HCT116 (cell line): Measurements from ENCODE around the gene VIPR2. TPM values are rescaled to one million over a fixed set of nuclear protein-coding genes. Genes with fewer than 3 reads are reported as not detected.

ENCODE experiments used
- ATAC-seq: fragments of 200-7000 bp; cut with Tn5 transposase; 2 replicates; pipeline ENCODE4 v1.9.1; 2020; ENCODE audit warnings: mild to moderate bottlenecking, moderate library complexity
- BruUV-seq: library from RNA; stranded (reverse); fragments of 400-500 nt; replicated peaks from 2 replicates; lab custom pipeline; 2021; lab: Mats Ljungman, UMichigan
- CTCF ChIA-PET: fragments of 300-600 bp; sonication (Branson Sonifier 250); formaldehyde crosslinking; loops from one replicate; lab custom pipeline; 2021; ENCODE audit warnings: antibody characterized with exemption; lab: Charles Lee
- POLR2A ChIA-PET: fragments of 300-600, 350-600 bp; sonication (Branson Sonifier 250); formaldehyde crosslinking; loops from one replicate; lab custom pipeline; 2021; ENCODE audit warnings: antibody characterized with exemption; lab: Charles Lee
- RAD21 ChIA-PET, 2 experiments: fragments of 300-600 bp; sonication (Branson Sonifier 250); formaldehyde crosslinking; loops; one replicate each; lab custom pipeline; 2023; ENCODE audit warnings: low total read pairs in 2 of 2; ENCODE audit not compliant: uncharacterized antibody in 2 of 2, unreplicated experiment in 2 of 2, low non-redundant PET in 1 of 2; lab: Charles Lee
- DNase-seq: peaks from one replicate; pipeline ENCODE4 v3.0.0-alpha.2; 2010; ENCODE audit warnings: low read depth, low spot score
- H2AFZ ChIP-seq: fragments of 200-600 bp; shearing (Covaris generic), sonication (generic); 2 replicates; pipeline ENCODE4 v1.6.1; 2017; ENCODE audit warnings: low read depth, mixed run types, mixed read lengths, antibody characterized with exemption, low read length; ENCODE audit not compliant: poor library complexity, severe bottlenecking
- H3K27ac ChIP-seq: 2 replicates; pipeline ENCODE4 v1.5.1; 2012; ENCODE audit warnings: low read depth, low read length
- H3K27me3 ChIP-seq: fragments of 200-600 bp; sonication (generic); 2 replicates; pipeline ENCODE4 v1.6.1; 2016; ENCODE audit warnings: mixed run types, low read length, mixed read lengths; ENCODE audit not compliant: insufficient read depth
- H3K36me3 ChIP-seq, 2 experiments: fragments of 200-500 bp in 1 of 2; fragments of 200-600 bp in 1 of 2; sonication (Bioruptor generic) in 1 of 2; sonication (generic) in 1 of 2; 2 replicates each; pipeline versions ENCODE4 v1.5.1 to v1.6.1; 2014 to 2016; ENCODE audit warnings: low read length in 2 of 2, inconsistent platforms in 1 of 2, mixed read lengths in 1 of 2, mixed run types in 1 of 2; ENCODE audit not compliant: insufficient read depth in 2 of 2, control insufficient read depth in 1 of 2
- H3K4me1 ChIP-seq, 2 experiments: fragments of 200-600 bp in 1 of 2; sonication (generic) in 1 of 2; 2 replicates each; pipeline versions ENCODE4 v1.5.1 to v1.6.1; 2012 to 2017; ENCODE audit warnings: low read length in 2 of 2, inconsistent platforms in 1 of 2, mild to moderate bottlenecking in 1 of 2, mixed read lengths in 1 of 2, mixed run types in 1 of 2, moderate library complexity in 1 of 2; ENCODE audit not compliant: insufficient read depth in 2 of 2, control insufficient read depth in 1 of 2
- H3K4me2 ChIP-seq: fragments of 200-600 bp; sonication (generic); 2 replicates; pipeline ENCODE4 v1.6.1; 2017; ENCODE audit warnings: mixed run types, low read length, mixed read lengths
- H3K4me3 ChIP-seq, 2 experiments: fragments of 200-600 bp in 1 of 2; sonication (generic) in 1 of 2; replicated peaks in 1 of 2; 2 replicates each; pipeline ENCODE4 v1.5.1; 2011 to 2016; ENCODE audit warnings: low read length in 2 of 2, control low read depth in 1 of 2, low read depth in 1 of 2, mild to moderate bottlenecking in 1 of 2, mixed read lengths in 1 of 2, mixed run types in 1 of 2
- H3K79me2 ChIP-seq: fragments of 200-600 bp; sonication (generic); 2 replicates; pipeline ENCODE4 v1.6.1; 2017; ENCODE audit warnings: mild to moderate bottlenecking, mixed run types, low read length, moderate library complexity, mixed read lengths; ENCODE audit not compliant: insufficient read depth
- H3K9ac ChIP-seq: fragments of 200-600 bp; sonication (generic); 2 replicates; pipeline ENCODE4 v1.6.1; 2016; ENCODE audit warnings: low read length, mixed read lengths
- H3K9me2 ChIP-seq: fragments of 200-600 bp; sonication (generic), shearing (Covaris generic); 2 replicates; pipeline ENCODE4 v1.6.1; 2017; ENCODE audit warnings: mixed run types, mild to moderate bottlenecking, moderate library complexity; ENCODE audit not compliant: insufficient read depth
- H3K9me3 ChIP-seq, 2 experiments: fragments of 200-500 bp in 1 of 2; fragments of 200-600 bp in 1 of 2; sonication (Bioruptor generic) in 1 of 2; sonication (generic) in 1 of 2; 2 replicates each; pipeline ENCODE4 v1.6.1; 2014 to 2017; ENCODE audit warnings: low read length in 2 of 2, mixed read lengths in 2 of 2, inconsistent platforms in 1 of 2, low read depth in 1 of 2, mild to moderate bottlenecking in 1 of 2, mixed run types in 1 of 2, moderate library complexity in 1 of 2; ENCODE audit not compliant: control insufficient read depth in 1 of 2, insufficient read depth in 1 of 2
- H4K20me1 ChIP-seq: fragments of 200-600 bp; sonication (generic), shearing (Covaris generic); 2 replicates; pipeline ENCODE4 v1.6.1; 2017; ENCODE audit warnings: mixed run types, mild to moderate bottlenecking, moderate library complexity; ENCODE audit not compliant: insufficient read depth
- CEBPB ChIP-seq: IDR thresholded peaks from 2 replicates; pipeline ENCODE4 v1.6.1; 2012; ENCODE audit warnings: low read depth
- ELF1 ChIP-seq: IDR thresholded peaks from 2 replicates; pipeline ENCODE4 v1.6.1; 2012; ENCODE audit warnings: low read depth, borderline replicate concordance
- POLR2A ChIP-seq: IDR thresholded peaks from 2 replicates; pipeline ENCODE4 v1.7.0; 2011; ENCODE audit warnings: borderline replicate concordance; ENCODE audit not compliant: insufficient read depth, insufficient read length; ENCODE audit errors: extremely low read depth
- POLR2AphosphoS5 ChIP-seq: IDR thresholded peaks from 2 replicates; pipeline ENCODE4 v1.6.1; 2011; ENCODE audit warnings: mild to moderate bottlenecking, low read depth, low read length, moderate library complexity
- RAD21 ChIP-seq: IDR thresholded peaks from 2 replicates; pipeline ENCODE4 v1.6.1; 2012; ENCODE audit warnings: low read depth, mild to moderate bottlenecking
- REST ChIP-seq: IDR thresholded peaks from 2 replicates; pipeline ENCODE4 v1.6.1; 2012; ENCODE audit warnings: low read depth
- ZBTB33 ChIP-seq: IDR thresholded peaks from 2 replicates; pipeline ENCODE4 v1.6.1; 2011; ENCODE audit warnings: mild to moderate bottlenecking, low read length, moderate library complexity; ENCODE audit not compliant: insufficient replicate concordance; ENCODE audit errors: extremely low read depth
- ZFX ChIP-seq: fragments of 450-650 bp; IDR thresholded peaks from 2 replicates; pipeline ENCODE4 v1.6.1; 2017
- ZNF274 ChIP-seq: fragments of 200-500 bp; sonication (Bioruptor generic); IDR thresholded peaks from 2 replicates; pipeline ENCODE4 v1.6.1; 2014; ENCODE audit warnings: mild to moderate bottlenecking, low read depth, low read length, inconsistent platforms
- intact Hi-C: fragments of 100-400 bp; cut with micrococcal nuclease; formaldehyde crosslinking; loops from 2 replicates; pipeline ENCODE4 v1.10.0; 2022
- total RNA-seq: library from RNA; stranded (reverse); gene quantifications from one replicate; pipeline ENCODE4 v1.2.1, GENCODE V29; 2021; ENCODE audit not compliant: unreplicated experiment

The VIPR2 gene
- total RNA-seq, 1 experiment from 2014 or later, result 0.10 TPM

GRCh38 chr7:158997471-158997870 is 147.2 kb downstream of the VIPR2 start:
- Histone ChIP-seq H3K79me2 (no peaks in the 10 kb centered on the region), H3K9me3 (no peaks in the 10 kb centered on the region), H2AFZ (no peak overlapping the region), H3K36me3 (no peaks in the 10 kb centered on the region), H3K4me3 (no peak overlapping the region), H3K27ac (no peak overlapping the region), H3K9ac (no peak overlapping the region), H3K27me3 (no peaks in the 10 kb centered on the region), H4K20me1 (no peaks in the 10 kb centered on the region), H3K4me2 (no peak overlapping the region), H3K9me2 (no peaks in the 10 kb centered on the region), H3K4me1 (no peaks in the 10 kb centered on the region)
- ChIA-PET RAD21 (no interaction called here), POLR2A (no interaction called here), CTCF (no interaction called here)
- TF ChIP-seq ZBTB33, result no peak
- no peak for TF ChIP-seq CEBPB
- TF ChIP-seq POLR2AphosphoS5, result no peak
- TF ChIP-seq ELF1, result no peak
- no peak for TF ChIP-seq ZFX
- no peak for TF ChIP-seq RAD21
- no peak for TF ChIP-seq REST
- TF ChIP-seq POLR2A, result no peak
- TF ChIP-seq ZNF274, result no peak
- intact Hi-C loops, result no loop called here
- BruUV-seq, result no TSS peak
- ATAC-seq (no peak), DNase-seq (no peak)
